HepG2 (cell line): ENCODE results near the gene OGFR. TPM values are rescaled to one million over a fixed set of nuclear protein-coding genes. Genes with fewer than 3 reads are reported as not detected.

Experiments
- AGO1 ChIP-seq: fragments of 200-400 bp; formaldehyde crosslinking; IDR thresholded peaks from 2 replicates; pipeline ENCODE4 v1.6.1; 2017; ENCODE audit warnings: mild to moderate bottlenecking, low read depth, low read length, moderate library complexity; ENCODE audit not compliant: poor library complexity, severe bottlenecking
- CEBPB ChIP-seq: IDR thresholded peaks from 2 replicates; pipeline ENCODE4 v1.6.1; 2011; ENCODE audit warnings: low read depth, low read length, improper control_type of control experiment, borderline replicate concordance
- CHCHD3 ChIP-seq: sonication (generic); formaldehyde crosslinking; IDR thresholded peaks from 2 replicates; pipeline ENCODE4 v1.8.0; 2022; ENCODE audit warnings: mild to moderate bottlenecking, missing genetic modification reagents, moderate library complexity
- CREB3 ChIP-seq: sonication (generic); formaldehyde crosslinking; IDR thresholded peaks from 2 replicates; pipeline ENCODE4 v1.5.0; 2020; ENCODE audit warnings: missing genetic modification reagents
- ELF1 ChIP-seq: sonication (generic); formaldehyde crosslinking; IDR thresholded peaks from 2 replicates; pipeline ENCODE4 v1.4.0; 2020; ENCODE audit warnings: missing genetic modification reagents
- FOSL2 ChIP-seq: sonication (generic); formaldehyde crosslinking; IDR thresholded peaks from 2 replicates; pipeline ENCODE4 v1.4.0; 2020; ENCODE audit warnings: missing genetic modification reagents
- FOXC1 ChIP-seq: sonication (generic); formaldehyde crosslinking; IDR thresholded peaks from 2 replicates; pipeline ENCODE4 v1.8.0; 2022; ENCODE audit warnings: mild to moderate bottlenecking, missing genetic modification reagents, borderline replicate concordance
- FOXO1 ChIP-seq: sonication (generic); formaldehyde crosslinking; IDR thresholded peaks from 2 replicates; pipeline ENCODE4 v1.4.0; 2020; ENCODE audit warnings: missing genetic modification reagents
- HHEX ChIP-seq: IDR thresholded peaks from 2 replicates; pipeline ENCODE4 v1.6.1; 2016; ENCODE audit warnings: control low read depth
- KAT7 ChIP-seq: IDR thresholded peaks from 2 replicates; pipeline ENCODE4 v1.6.1; 2018; ENCODE audit warnings: borderline replicate concordance, missing compliant biosample characterization
- NBN ChIP-seq: fragments of 450-650 bp; conservative IDR thresholded peaks from 2 replicates; pipeline ENCODE4 v1.6.1; 2017
- PAXIP1 ChIP-seq: sonication (generic); formaldehyde crosslinking; conservative IDR thresholded peaks from 2 replicates; pipeline ENCODE4 v1.4.0; 2020; ENCODE audit warnings: mild to moderate bottlenecking, missing genetic modification reagents, moderate library complexity
- RBM39 ChIP-seq: fragments of 200-400 bp; formaldehyde crosslinking; IDR thresholded peaks from one replicate; pipeline ENCODE4 v1.6.1; 2018; ENCODE audit warnings: antibody characterized with exemption, mild to moderate bottlenecking, low read depth, low read length; ENCODE audit not compliant: poor library complexity, severe bottlenecking
- REL ChIP-seq: sonication (generic); formaldehyde crosslinking; conservative IDR thresholded peaks from 2 replicates; pipeline ENCODE4 v1.8.0; 2022; ENCODE audit warnings: mild to moderate bottlenecking, missing genetic modification reagents, moderate library complexity
- SMAD9 ChIP-seq: sonication (generic); formaldehyde crosslinking; IDR thresholded peaks from 2 replicates; pipeline ENCODE4 v1.5.1; 2020; ENCODE audit warnings: mild to moderate bottlenecking, missing genetic modification reagents
- SOX5 ChIP-seq: IDR thresholded peaks from 2 replicates; pipeline ENCODE4 v1.6.1; 2016; ENCODE audit warnings: borderline replicate concordance
- ZNF510 ChIP-seq: sonication (generic); formaldehyde crosslinking; IDR thresholded peaks from 2 replicates; pipeline ENCODE4 v1.4.0; 2020; ENCODE audit warnings: low read depth, mild to moderate bottlenecking, missing genetic modification reagents
- ZNF556 ChIP-seq: sonication (generic); formaldehyde crosslinking; IDR thresholded peaks from 2 replicates; pipeline ENCODE4 v1.4.0; 2020; ENCODE audit warnings: mild to moderate bottlenecking, missing genetic modification reagents, borderline replicate concordance
- ZNF558 ChIP-seq: sonication (generic); formaldehyde crosslinking; IDR thresholded peaks from 2 replicates; pipeline ENCODE4 v1.9.0; 2022; ENCODE audit warnings: mild to moderate bottlenecking, missing genetic modification reagents, borderline replicate concordance
- ZNF660 ChIP-seq: sonication (generic); formaldehyde crosslinking; IDR thresholded peaks from 2 replicates; pipeline ENCODE4 v1.5.1; 2020; ENCODE audit warnings: mild to moderate bottlenecking, low read depth, missing genetic modification reagents, borderline replicate concordance
- ZNF737 ChIP-seq: sonication (generic); formaldehyde crosslinking; IDR thresholded peaks from 2 replicates; pipeline ENCODE4 v1.5.0; 2020; ENCODE audit warnings: missing genetic modification reagents, mild to moderate bottlenecking, borderline replicate concordance
- polyA plus RNA-seq, 8 experiments: library from polyadenylated mRNA; depleted of rRNA in 3 of 8; stranded (reverse) in 7 of 8; unstranded in 1 of 8; fragments of >200 nt; fragmentation: Illumina TruSeq in 4 of 8; extraction: Trizol in 4 of 8; gene quantifications; 2 replicates each; pipeline versions ENCODE4 v1.2.1 to v1.2.3, GENCODE V29; 2011 to 2016; ENCODE audit warnings: low read depth in 4 of 8, missing spikeins in 1 of 8, mixed read lengths in 1 of 8; ENCODE audit not compliant: insufficient read depth in 1 of 8
- total RNA-seq, 5 experiments: library from RNA; depleted of rRNA; stranded (reverse); fragments of >200 nt; fragmentation: Illumina TruSeq; extraction: Trizol; gene quantifications; 2 replicates each; pipeline ENCODE4 v1.2.3, GENCODE V29; 2016; ENCODE audit warnings: low read depth in 1 of 5
- TF ChIP-seq, protein P1 (sequence below): sonication (generic); formaldehyde crosslinking; IDR thresholded peaks from 2 replicates; pipeline ENCODE4 v1.4.0; 2020; ENCODE audit warnings: mild to moderate bottlenecking, low read depth, missing genetic modification reagents

The OGFR gene
- total and polyA plus RNA-seq, 2 of the 13 experiments (the other 11 are each of a cell fraction or from before 2014, with no cell fraction given) = 47.7 to 81.8 TPM

DNA sequence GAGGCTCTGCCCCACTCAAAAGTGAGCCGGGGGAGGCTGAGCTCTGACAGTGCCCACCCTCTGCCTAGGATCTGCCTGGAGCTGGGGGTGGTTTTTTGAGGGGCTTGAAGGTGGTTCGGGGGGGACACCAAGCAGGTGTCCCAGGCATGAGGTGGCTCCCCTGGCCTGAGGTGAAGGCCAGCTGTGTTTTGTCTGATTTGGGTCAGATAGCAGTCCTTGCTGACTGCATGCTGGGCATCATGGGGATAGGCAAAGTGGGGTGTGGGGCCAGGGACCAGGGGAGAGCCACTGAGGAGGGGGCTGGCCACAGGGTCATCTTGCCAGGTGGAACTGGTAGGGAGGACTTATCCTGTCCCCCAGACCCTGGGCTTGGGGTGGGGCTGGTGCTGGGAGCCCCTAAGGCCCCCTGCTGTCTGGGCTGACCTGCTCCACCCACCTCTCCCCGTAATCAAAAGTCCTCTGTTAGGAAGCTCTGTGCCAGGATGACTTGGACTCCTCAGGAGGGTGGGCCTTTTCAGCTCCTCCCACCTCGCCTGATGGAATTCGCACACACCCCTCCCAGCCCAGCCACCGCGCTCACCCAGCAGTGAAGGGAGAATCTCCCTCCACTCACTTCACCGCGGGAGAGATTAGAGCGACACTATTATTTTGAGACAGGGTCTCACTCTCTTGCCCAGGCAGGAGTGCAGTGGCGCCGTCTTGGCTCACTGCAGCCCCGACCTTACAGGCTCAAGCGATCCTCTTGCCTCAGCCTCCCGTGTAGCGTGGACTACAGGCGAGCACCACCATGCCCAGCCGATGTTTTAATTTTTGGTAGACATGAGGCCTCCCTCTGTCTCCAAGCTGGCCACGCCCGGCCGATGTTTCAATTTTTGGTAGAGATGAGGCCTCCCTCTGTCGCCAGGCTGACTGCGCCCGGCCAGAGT is 10.7 kb downstream of the OGFR start (continued):
- TF ChIP-seq PAXIP1 (CRISPR knock-in tag) (peak; percentile 30; the same call in 1 of the 2 replicates), AGO1 (peak; percentile 80), ZNF660 (CRISPR knock-in tag) (no peak), REL (no peak), FOSL2 (CRISPR knock-in tag) (0 out of 2 replicates have a peak, but pooled peaks have one; percentile 15), SOX5 (CRISPR knock-in tag) (no peak), FOXC1 (CRISPR knock-in tag) (no peak), NBN (no peak), ZNF558 (CRISPR knock-in tag) (no peak), CEBPB (no peak), SMAD9 (CRISPR knock-in tag) (no peak), ZNF556 (CRISPR knock-in tag) (0 out of 2 replicates have a peak, but pooled peaks have one; percentile 48), HHEX (CRISPR knock-in tag) (no peak), KAT7 (CRISPR knock-in tag) (no peak; the same call in 1 of the 2 replicates), RBM39 (no peak), CREB3 (CRISPR knock-in tag) (no peak), ELF1 (CRISPR knock-in tag) (no peak), ZNF510 (CRISPR knock-in tag) (peak; percentile 42; the same call in 1 of the 2 replicates), ZNF737 (CRISPR knock-in tag) (no peak), CHCHD3 (CRISPR knock-in tag) (no peak), FOXO1 (CRISPR knock-in tag) (no peak)
- TF ChIP-seq, protein P1, sequence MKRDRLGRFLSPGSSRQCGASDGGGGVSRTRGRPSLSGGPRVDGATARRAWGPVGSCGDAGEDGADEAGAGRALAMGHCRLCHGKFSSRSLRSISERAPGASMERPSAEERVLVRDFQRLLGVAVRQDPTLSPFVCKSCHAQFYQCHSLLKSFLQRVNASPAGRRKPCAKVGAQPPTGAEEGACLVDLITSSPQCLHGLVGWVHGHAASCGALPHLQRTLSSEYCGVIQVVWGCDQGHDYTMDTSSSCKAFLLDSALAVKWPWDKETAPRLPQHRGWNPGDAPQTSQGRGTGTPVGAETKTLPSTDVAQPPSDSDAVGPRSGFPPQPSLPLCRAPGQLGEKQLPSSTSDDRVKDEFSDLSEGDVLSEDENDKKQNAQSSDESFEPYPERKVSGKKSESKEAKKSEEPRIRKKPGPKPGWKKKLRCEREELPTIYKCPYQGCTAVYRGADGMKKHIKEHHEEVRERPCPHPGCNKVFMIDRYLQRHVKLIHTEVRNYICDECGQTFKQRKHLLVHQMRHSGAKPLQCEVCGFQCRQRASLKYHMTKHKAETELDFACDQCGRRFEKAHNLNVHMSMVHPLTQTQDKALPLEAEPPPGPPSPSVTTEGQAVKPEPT (CRISPR knock-in tag) = peak; percentile 86; the same call in 1 of the 2 replicates
